HEK293 (cell line): ENCODE measurements around the gene NECTIN4.

Experiments used
- OSR2 ChIP-seq: fragments of 450-650 bp; formaldehyde crosslinking; IDR thresholded peaks from 2 replicates; pipeline ENCODE4 v1.5.1; 2016; ENCODE audit warnings: missing biosample characterization, missing genetic modification characterization
- PRDM10 ChIP-seq: fragments of 450-650 bp; formaldehyde crosslinking; IDR thresholded peaks from 2 replicates; pipeline ENCODE4 v1.5.1; 2016; ENCODE audit warnings: missing biosample characterization, missing genetic modification characterization
- ZNF239 ChIP-seq: fragments of 450-650 bp; formaldehyde crosslinking; IDR thresholded peaks from 2 replicates; pipeline ENCODE4 v1.5.1; 2016; ENCODE audit warnings: missing biosample characterization, missing genetic modification characterization
- ZNF302 ChIP-seq: fragments of 450-650 bp; formaldehyde crosslinking; IDR thresholded peaks from 2 replicates; pipeline ENCODE4 v1.5.1; 2016; ENCODE audit warnings: missing biosample characterization, missing genetic modification characterization, low read depth
- ZNF768 ChIP-seq: fragments of 450-650 bp; formaldehyde crosslinking; IDR thresholded peaks from 2 replicates; pipeline ENCODE4 v1.5.1; 2018; ENCODE audit warnings: missing biosample characterization, mild to moderate bottlenecking, missing genetic modification characterization
- TF ChIP-seq, protein P1 (sequence below): fragments of 450-650 bp; formaldehyde crosslinking; IDR thresholded peaks from 2 replicates; pipeline ENCODE4 v1.5.1; 2016; ENCODE audit warnings: missing biosample characterization, missing genetic modification characterization
- TF ChIP-seq, protein P2 (sequence below): fragments of 450-650 bp; formaldehyde crosslinking; IDR thresholded peaks from 2 replicates; pipeline ENCODE4 v1.5.1; 2016; ENCODE audit warnings: missing biosample characterization, missing genetic modification characterization

DNA sequence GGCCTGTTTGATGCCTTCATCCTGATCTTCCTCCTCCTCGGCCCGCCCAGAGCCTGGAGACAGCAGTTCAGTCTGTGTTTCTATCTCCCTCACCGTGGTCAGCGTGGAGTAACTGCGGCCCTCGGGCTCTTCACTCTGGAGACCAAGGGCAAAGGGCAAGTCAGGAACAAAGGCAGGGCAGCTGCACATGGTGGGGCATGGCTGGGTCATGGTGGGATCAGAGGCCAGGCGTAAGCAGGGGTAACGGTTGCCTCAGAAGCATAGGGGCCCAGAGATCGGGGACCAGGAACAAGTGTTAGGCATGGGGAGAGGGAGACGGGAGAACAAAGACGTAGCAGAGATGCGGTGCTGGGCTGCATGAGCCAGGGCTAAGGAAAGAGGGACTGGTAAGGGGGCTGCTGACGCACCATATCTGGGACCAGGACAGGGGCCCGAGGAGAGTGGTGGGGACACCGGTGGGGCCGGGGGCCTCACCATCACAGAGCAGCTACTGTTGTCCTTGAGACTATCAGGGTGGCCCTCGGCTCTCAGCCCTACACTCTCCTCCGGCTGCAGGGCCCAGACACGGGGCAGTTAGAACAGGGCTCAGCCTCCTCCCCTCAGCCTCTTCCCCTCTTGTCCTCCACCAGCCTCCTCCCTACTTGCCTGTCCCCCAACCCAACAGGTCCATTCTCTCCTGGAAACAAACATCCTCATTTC lies 16.5 kb downstream of the NECTIN4 start:
- TF ChIP-seq, protein P1, sequence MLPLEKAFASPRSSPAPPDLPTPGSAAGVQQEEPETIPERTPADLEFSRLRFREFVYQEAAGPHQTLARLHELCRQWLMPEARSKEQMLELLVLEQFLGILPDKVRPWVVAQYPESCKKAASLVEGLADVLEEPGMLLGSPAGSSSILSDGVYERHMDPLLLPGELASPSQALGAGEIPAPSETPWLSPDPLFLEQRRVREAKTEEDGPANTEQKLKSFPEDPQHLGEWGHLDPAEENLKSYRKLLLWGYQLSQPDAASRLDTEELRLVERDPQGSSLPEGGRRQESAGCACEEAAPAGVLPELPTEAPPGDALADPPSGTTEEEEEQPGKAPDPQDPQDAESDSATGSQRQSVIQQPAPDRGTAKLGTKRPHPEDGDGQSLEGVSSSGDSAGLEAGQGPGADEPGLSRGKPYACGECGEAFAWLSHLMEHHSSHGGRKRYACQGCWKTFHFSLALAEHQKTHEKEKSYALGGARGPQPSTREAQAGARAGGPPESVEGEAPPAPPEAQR (tag by site-specific recombination) = no peak
- TF ChIP-seq, protein P2, sequence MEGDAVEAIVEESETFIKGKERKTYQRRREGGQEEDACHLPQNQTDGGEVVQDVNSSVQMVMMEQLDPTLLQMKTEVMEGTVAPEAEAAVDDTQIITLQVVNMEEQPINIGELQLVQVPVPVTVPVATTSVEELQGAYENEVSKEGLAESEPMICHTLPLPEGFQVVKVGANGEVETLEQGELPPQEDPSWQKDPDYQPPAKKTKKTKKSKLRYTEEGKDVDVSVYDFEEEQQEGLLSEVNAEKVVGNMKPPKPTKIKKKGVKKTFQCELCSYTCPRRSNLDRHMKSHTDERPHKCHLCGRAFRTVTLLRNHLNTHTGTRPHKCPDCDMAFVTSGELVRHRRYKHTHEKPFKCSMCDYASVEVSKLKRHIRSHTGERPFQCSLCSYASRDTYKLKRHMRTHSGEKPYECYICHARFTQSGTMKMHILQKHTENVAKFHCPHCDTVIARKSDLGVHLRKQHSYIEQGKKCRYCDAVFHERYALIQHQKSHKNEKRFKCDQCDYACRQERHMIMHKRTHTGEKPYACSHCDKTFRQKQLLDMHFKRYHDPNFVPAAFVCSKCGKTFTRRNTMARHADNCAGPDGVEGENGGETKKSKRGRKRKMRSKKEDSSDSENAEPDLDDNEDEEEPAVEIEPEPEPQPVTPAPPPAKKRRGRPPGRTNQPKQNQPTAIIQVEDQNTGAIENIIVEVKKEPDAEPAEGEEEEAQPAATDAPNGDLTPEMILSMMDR = no peak
- TF ChIP-seq PRDM10 (no peak), ZNF768 (tag by site-specific recombination) (no peak), ZNF302 (tag by site-specific recombination) (no peak), ZNF239 (tag by site-specific recombination) (no peak), OSR2 (tag by site-specific recombination) (no peak)
